Upper lobe of left lung (tissue), 4 donors: ENCODE results near the gene KRT78.

Experiments
- CTCF ChIP-seq, 6 experiments: fragments of 450-650 bp in 4 of 6; fragments of 200-600 bp in 2 of 6; sonication (generic) in 2 of 6; IDR thresholded peaks; one replicate each; pipeline ENCODE4 v1.5.1; 2016 to 2019; ENCODE audit warnings: antibody characterized with exemption in 6 of 6
- POLR2AphosphoS5 ChIP-seq, 2 donors: sonication (generic); formaldehyde crosslinking; IDR thresholded peaks; one replicate each; pipeline ENCODE4 v1.5.1; 2017; ENCODE audit warnings: antibody characterized with exemption in 2 of 2

GRCh38 chr12:52796839-52797528, 51.8 kb downstream of the KRT78 start:
- TF ChIP-seq CTCF (IDR thresholded peaks at IDR 0.05) = no peak
- TF ChIP-seq POLR2AphosphoS5 (IDR thresholded peaks at IDR 0.05) = no peak
